GM21423 (cell line): ENCODE results near the gene SMARCD1.
"Not testable (repeated sequence)": the region's sequence is repeated elsewhere in the genome, so short reads cannot be mapped to it uniquely, and the experiment has no call there.

ENCODE experiments used
- ATAC-seq: cut with Tn5 transposase; IDR thresholded peaks from one replicate; pipeline ENCODE4 v1.9.1; 2021; ENCODE audit warnings: mild to moderate bottlenecking, moderate library complexity; ENCODE audit not compliant: unreplicated experiment

SMARCD1 gene

GRCh38 chr12:50123203-50123602 lies 38.1 kb downstream of the SMARCD1 start:
- no peak for ATAC-seq

DNA sequence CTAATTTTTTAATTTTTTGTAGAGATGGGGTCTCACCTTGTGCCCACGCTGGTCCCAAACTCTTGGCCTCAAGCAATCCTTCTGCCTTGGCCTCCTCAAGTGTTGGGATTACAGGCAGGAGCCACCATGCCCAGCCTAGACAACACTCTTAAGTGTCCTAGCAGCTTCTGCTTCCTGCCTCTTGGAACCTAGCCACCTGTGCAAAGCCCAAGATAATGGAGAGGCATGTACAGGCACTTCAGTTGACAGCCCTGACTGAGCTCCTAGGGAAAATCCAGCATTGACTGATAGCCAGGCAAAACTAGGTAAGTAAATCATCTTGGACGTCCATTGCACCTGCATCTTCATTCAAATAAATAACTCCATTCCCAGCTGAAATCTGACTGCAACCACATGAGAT lies 42.4 kb downstream of the SMARCD1 start:
- no peak for ATAC-seq

DNA sequence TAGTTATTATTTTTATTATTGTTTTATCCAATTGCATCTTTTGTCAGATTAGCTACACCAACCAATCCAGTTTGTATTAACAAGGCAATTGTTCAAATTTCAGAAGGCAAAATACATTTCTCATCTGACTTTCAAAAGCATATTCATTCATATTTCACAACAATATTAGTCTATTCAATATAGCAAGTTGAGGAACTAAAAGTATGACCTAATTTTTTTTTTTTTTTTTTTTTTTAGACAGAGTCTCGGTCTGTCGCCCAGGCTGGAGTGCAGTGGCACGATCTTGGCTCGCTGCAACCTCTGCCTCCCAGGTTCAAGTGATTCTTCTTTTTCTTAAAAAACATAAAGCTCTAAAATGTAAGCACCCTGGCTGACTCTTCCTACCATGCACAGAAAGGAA lies 44.1 kb downstream of the SMARCD1 start:
- no peak for ATAC-seq

DNA sequence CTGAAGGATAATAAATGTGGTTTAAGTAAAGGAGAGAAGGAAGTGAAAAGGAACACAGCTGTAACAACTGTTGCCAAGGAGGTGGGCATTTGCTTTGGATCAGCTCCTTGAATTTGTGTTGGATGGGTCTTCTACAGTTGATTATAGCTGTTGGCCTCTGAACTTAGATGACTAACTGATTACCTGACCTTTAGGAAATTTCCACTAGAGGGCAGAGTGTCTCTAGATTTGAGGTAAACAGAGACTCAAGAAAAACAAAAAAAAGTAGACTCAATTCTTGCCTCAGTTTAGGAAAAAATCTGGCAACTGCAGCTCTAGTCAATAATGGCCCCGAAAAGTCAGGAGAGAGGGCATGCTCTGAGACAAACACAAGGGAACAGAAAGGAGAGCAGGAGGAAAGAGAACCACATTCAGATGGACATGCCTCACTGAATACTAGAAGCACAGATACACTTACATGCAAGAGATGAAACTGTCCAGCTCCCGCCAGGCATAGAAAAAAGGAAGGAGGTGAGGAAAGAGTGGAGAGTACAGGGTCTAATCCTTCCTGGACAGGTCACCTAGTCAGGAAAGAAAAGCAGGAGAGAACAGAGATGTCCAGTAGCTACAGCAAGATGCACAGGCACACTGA lies 47.5 kb downstream of the SMARCD1 start:
- no peak for ATAC-seq

DNA sequence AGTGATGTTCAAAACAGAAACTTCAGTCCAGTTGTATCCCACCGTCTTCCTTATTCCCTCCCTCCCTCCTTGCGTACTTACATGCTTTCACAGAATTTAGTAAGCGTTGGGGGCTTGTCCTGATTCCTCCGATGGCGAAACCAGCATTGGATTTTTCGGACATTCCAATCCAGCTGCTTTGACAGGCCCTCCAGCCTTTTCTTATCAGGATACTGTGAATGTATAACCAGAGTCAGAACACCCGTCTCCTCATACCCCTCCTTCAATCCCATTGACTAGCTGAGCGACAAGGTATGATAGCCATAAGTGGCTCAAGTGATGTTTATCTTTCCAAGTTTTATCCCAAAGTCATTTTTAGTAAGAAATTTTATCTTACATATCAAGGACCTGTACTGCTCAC lies 57.9 kb downstream of the SMARCD1 start:
- no peak for ATAC-seq

GRCh38 chr12:50145439-50145838 lies 60.3 kb downstream of the SMARCD1 start:
- ATAC-seq: no peak

DNA sequence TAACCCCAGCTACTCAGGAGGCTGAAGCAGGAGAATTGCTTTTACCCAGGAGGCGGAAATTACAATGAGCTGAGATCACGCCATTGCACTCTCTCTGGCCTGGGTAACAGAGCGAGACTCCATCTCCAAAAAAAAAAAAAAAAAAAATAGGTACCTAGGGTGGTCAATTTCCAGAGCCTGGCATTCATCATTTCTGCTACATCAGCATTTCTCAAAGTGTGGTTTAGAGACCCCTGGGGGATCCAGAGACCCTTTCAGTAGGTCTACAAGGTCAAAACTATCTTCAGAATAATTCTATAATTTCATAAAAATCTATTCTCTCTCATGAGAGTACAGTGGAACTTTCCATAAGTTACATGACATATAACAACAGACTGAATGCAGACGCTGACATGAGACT lies 62.1 kb downstream of the SMARCD1 start:
- no peak for ATAC-seq

DNA sequence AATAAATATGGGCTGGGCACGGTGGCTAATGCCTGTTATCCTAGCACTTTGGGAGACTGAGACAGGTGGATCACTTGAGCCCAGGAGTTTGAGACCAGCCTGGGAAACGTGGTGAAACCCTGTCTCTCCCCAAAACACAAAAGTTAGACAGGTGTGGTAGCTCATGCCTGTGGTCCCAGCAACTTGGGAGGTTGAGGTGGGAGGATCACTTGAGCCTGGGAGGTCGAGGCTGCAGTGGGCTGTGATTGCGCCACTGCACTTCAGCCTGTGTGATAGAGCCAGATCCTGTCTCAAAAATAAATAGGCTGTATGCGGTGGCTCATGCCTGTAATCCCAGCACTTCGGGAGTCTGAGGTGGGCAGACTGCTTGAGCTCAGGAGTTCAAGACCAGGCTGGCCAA lies 62.9 kb downstream of the SMARCD1 start:
- not testable (repeated sequence) for ATAC-seq

- ATAC-seq: no peak
These were observed 64.2 kb downstream of the SMARCD1 start for GRCh38 chr12:50149311-50149710.
